IMR-90 (cell line): ENCODE measurements around the gene DGKE. TPM values are rescaled to one million over a fixed set of nuclear protein-coding genes. Genes with fewer than 3 reads are reported as not detected.

Experiments
- ATAC-seq: fragments of 200-7000 bp; cut with Tn5 transposase; 2 replicates; pipeline ENCODE4 v1.9.1; 2020; ENCODE audit warnings: low read depth, mild to moderate bottlenecking, moderate library complexity
- BruUV-seq: library from RNA; stranded (reverse); fragments of 400-500 nt; replicated peaks from 2 replicates; lab custom pipeline; 2021; lab: Mats Ljungman, UMichigan
- CTCF ChIA-PET: fragments of 300-600 bp; formaldehyde crosslinking; extraction: SDS; loops from one replicate; lab custom pipeline; 2021; ENCODE audit warnings: antibody characterized with exemption; lab: Yijun Ruan, JAX
- POLR2A ChIA-PET: fragments of 300-600 bp; sonication (Branson Sonifier 250); formaldehyde crosslinking; loops from one replicate; lab custom pipeline; 2022; ENCODE audit warnings: antibody characterized with exemption; ENCODE audit not compliant: unreplicated experiment; lab: Charles Lee
- DNase-seq: peaks from one replicate; pipeline ENCODE4 v3.0.0; 2013
- H2AFZ ChIP-seq: replicated peaks from 2 replicates; pipeline ENCODE3; 2013; ENCODE audit warnings: low read length, mild to moderate bottlenecking; ENCODE audit not compliant: poor library complexity
- H2AK5ac ChIP-seq: 2 replicates; pipeline ENCODE4 v1.6.1; 2013; ENCODE audit warnings: low read depth, low read length, inconsistent platforms
- H2AK9ac ChIP-seq: replicated peaks from 2 replicates; pipeline ENCODE3; 2013; ENCODE audit warnings: mild to moderate bottlenecking, low read depth, low read length, moderate library complexity; ENCODE audit not compliant: poor library complexity
- H2BK120ac ChIP-seq: 2 replicates; pipeline ENCODE4 v1.6.1; 2013; ENCODE audit warnings: low read depth, low read length, inconsistent platforms
- H2BK15ac ChIP-seq: 3 replicates; pipeline ENCODE4 v1.6.1; 2013; ENCODE audit warnings: low read depth, low read length, inconsistent platforms
- H2BK20ac ChIP-seq: 2 replicates; pipeline ENCODE4 v1.6.1; 2013; ENCODE audit warnings: low read depth, mild to moderate bottlenecking, inconsistent platforms, low read length, moderate library complexity
- H2BK5ac ChIP-seq: 2 replicates; pipeline ENCODE4 v1.6.1; 2013; ENCODE audit warnings: mild to moderate bottlenecking, low read depth, low read length, inconsistent platforms; ENCODE audit not compliant: poor library complexity, severe bottlenecking
- H3K14ac ChIP-seq: replicated peaks from 2 replicates; pipeline ENCODE4 v1.6.1; 2013; ENCODE audit warnings: low read depth, low read length, inconsistent platforms
- H3K18ac ChIP-seq: 2 replicates; pipeline ENCODE4 v1.6.1; 2013; ENCODE audit warnings: low read depth, low read length, control low read depth
- H3K23ac ChIP-seq: 2 replicates; pipeline ENCODE4 v1.6.1; 2013; ENCODE audit warnings: low read depth, low read length, inconsistent platforms
- H3K27ac ChIP-seq: 2 replicates; pipeline ENCODE4 v1.5.1; 2013; ENCODE audit warnings: mild to moderate bottlenecking, control low read depth, low read length; ENCODE audit not compliant: insufficient read depth
- H3K27me3 ChIP-seq: 2 replicates; pipeline ENCODE4 v1.6.1; 2013; ENCODE audit warnings: low read length; ENCODE audit not compliant: control insufficient read depth, insufficient read depth
- H3K36me3 ChIP-seq: 2 replicates; pipeline ENCODE4 v1.6.1; 2013; ENCODE audit warnings: low read length, mixed read lengths; ENCODE audit not compliant: control insufficient read depth, insufficient read depth
- H3K4ac ChIP-seq: 2 replicates; pipeline ENCODE4 v1.6.1; 2013; ENCODE audit warnings: low read depth, low read length, inconsistent platforms
- H3K4me1 ChIP-seq: 2 replicates; pipeline ENCODE4 v1.6.1; 2013; ENCODE audit warnings: low read length, mixed read lengths; ENCODE audit not compliant: control insufficient read depth, insufficient read depth
- H3K4me2 ChIP-seq: 2 replicates; pipeline ENCODE4 v1.6.1; 2013; ENCODE audit warnings: low read depth, mild to moderate bottlenecking, control low read depth, low read length, moderate library complexity
- H3K4me3 ChIP-seq: 2 replicates; pipeline ENCODE4 v1.5.1; 2013; ENCODE audit warnings: low read depth, mild to moderate bottlenecking, control low read depth, low read length, moderate library complexity; ENCODE audit not compliant: insufficient read depth
- H3K56ac ChIP-seq: 2 replicates; pipeline ENCODE4 v1.6.1; 2013; ENCODE audit warnings: low read length, inconsistent platforms; ENCODE audit not compliant: insufficient read depth; ENCODE audit errors: extremely low read depth
- H3K79me1 ChIP-seq, 2 experiments: 2 replicates each; pipeline ENCODE4 v1.6.1; 2013; ENCODE audit warnings: low read length in 2 of 2, inconsistent platforms in 1 of 2, low read depth in 1 of 2
- H3K9ac ChIP-seq: 2 replicates; pipeline ENCODE4 v1.6.1; 2013; ENCODE audit warnings: low read depth, low read length, control low read depth
- H3K9me1 ChIP-seq: 2 replicates; pipeline ENCODE4 v1.6.1; 2013; ENCODE audit warnings: low read length, inconsistent platforms; ENCODE audit not compliant: insufficient read depth
- H3K9me3 ChIP-seq: 2 replicates; pipeline ENCODE4 v1.6.1; 2013; ENCODE audit warnings: low read length; ENCODE audit not compliant: control insufficient read depth, insufficient read depth
- H4K20me1 ChIP-seq: 2 replicates; pipeline ENCODE4 v1.6.1; 2013; ENCODE audit warnings: low read length, inconsistent platforms; ENCODE audit not compliant: insufficient read depth
- H4K5ac ChIP-seq: 2 replicates; pipeline ENCODE4 v1.6.1; 2013; ENCODE audit warnings: mild to moderate bottlenecking, low read depth, low read length, control low read depth
- H4K8ac ChIP-seq, 2 experiments: 2 replicates each; pipeline ENCODE4 v1.6.1; 2013; ENCODE audit warnings: low read depth in 2 of 2, low read length in 2 of 2, control low read depth in 1 of 2, inconsistent platforms in 1 of 2
- H4K91ac ChIP-seq: 2 replicates; pipeline ENCODE4 v1.6.1; 2013; ENCODE audit warnings: low read depth, low read length, inconsistent platforms; ENCODE audit not compliant: insufficient read depth
- BHLHE40 ChIP-seq: fragments of 150-350 bp; IDR thresholded peaks from 2 replicates; pipeline ENCODE4 v1.6.1; 2016; ENCODE audit warnings: mild to moderate bottlenecking, low read depth, low read length
- CEBPB ChIP-seq: IDR thresholded peaks from 2 replicates; pipeline ENCODE4 v1.6.1; 2012; ENCODE audit warnings: low read depth, low read length, improper control_type of control experiment
- CHD1 ChIP-seq: IDR thresholded peaks from 2 replicates; pipeline ENCODE4 v1.6.1; 2012; ENCODE audit warnings: low read depth, low read length, improper control_type of control experiment
- FOS ChIP-seq: fragments of 150-350 bp; IDR thresholded peaks from 2 replicates; pipeline ENCODE4 v1.6.1; 2016; ENCODE audit warnings: low read depth, low read length
- MAFK ChIP-seq: IDR thresholded peaks from 2 replicates; pipeline ENCODE4 v1.6.1; 2012; ENCODE audit warnings: low read depth, low read length, improper control_type of control experiment
- MAZ ChIP-seq: IDR thresholded peaks from 2 replicates; pipeline ENCODE4 v1.6.1; 2012; ENCODE audit warnings: low read depth, mild to moderate bottlenecking, low read length, improper control_type of control experiment, moderate library complexity, borderline replicate concordance
- MXI1 ChIP-seq: IDR thresholded peaks from 2 replicates; pipeline ENCODE4 v1.6.1; 2012; ENCODE audit warnings: low read depth, mild to moderate bottlenecking, low read length, moderate library complexity, borderline replicate concordance
- NFE2L2 ChIP-seq: fragments of 150-350 bp; IDR thresholded peaks from 2 replicates; pipeline ENCODE4 v1.6.1; 2016; ENCODE audit warnings: low read depth, mild to moderate bottlenecking, low read length
- POLR2A ChIP-seq: IDR thresholded peaks from 2 replicates; pipeline ENCODE4 v1.6.1; 2012; ENCODE audit warnings: mild to moderate bottlenecking, low read depth, low read length
- RAD21 ChIP-seq: IDR thresholded peaks from 2 replicates; pipeline ENCODE4 v1.6.1; 2012; ENCODE audit warnings: low read length, improper control_type of control experiment
- RCOR1 ChIP-seq: IDR thresholded peaks from 2 replicates; pipeline ENCODE4 v1.6.1; 2012; ENCODE audit warnings: mild to moderate bottlenecking, low read length, improper control_type of control experiment; ENCODE audit not compliant: insufficient replicate concordance
- RFX5 ChIP-seq: IDR thresholded peaks from 2 replicates; pipeline ENCODE4 v1.8.0; 2012; ENCODE audit warnings: low read depth, mild to moderate bottlenecking, low read length, moderate library complexity
- SMC3 ChIP-seq: fragments of 150-350 bp; IDR thresholded peaks from 2 replicates; pipeline ENCODE4 v1.6.1; 2016; ENCODE audit warnings: low read depth, mild to moderate bottlenecking, antibody characterized with exemption, low read length, moderate library complexity
- WGBS, 2 experiments: methylation state at CpG; one replicate each; pipeline versions ENCODE4 v1.1.5 to v1.1.7; 2013; ENCODE audit warnings: missing lambda C conversion rate in 2 of 2; ENCODE audit not compliant: insufficient read length in 1 of 2; ENCODE audit errors: extremely low coverage in 2 of 2; 5-methylcytosine and 5-hydroxymethylcytosine counted together
- dilution Hi-C: fragments of 300-500 bp; cut with HindIII; formaldehyde crosslinking; loops from one replicate; pipeline ENCODE4 v1.14.3; 2018; ENCODE audit warnings: low sequenced_read_pairs; ENCODE audit not compliant: unreplicated experiment
- in situ Hi-C: fragments of 300-500 bp; cut with MboI; formaldehyde crosslinking; loops from 3 replicates; pipeline ENCODE4 v1.14.3; 2019; ENCODE audit warnings: low sequenced_read_pairs, inconsistent platforms, mixed read lengths
- intact Hi-C: fragments of 100-400 bp; cut with micrococcal nuclease; formaldehyde crosslinking; loops from 2 replicates; pipeline ENCODE4 v1.10.0; 2022
- polyA plus RNA-seq, 3 experiments: library from polyadenylated mRNA; depleted of rRNA; stranded (reverse); fragments of >200 nt; gene quantifications; 2 replicates each; pipeline ENCODE4 v1.2.3, GENCODE V29; 2012; ENCODE audit warnings: low replicate concordance in 1 of 3
- total RNA-seq: library from RNA; depleted of rRNA; stranded (reverse); fragments of >200 nt; gene quantifications from 2 replicates; pipeline ENCODE4 v1.2.3, GENCODE V29; 2012
- TF ChIP-seq, protein P1 (sequence below): fragments of 150-350 bp; IDR thresholded peaks from 2 replicates; pipeline ENCODE4 v1.6.1; 2017; ENCODE audit warnings: mild to moderate bottlenecking, antibody characterized with exemption, low read length, low read depth
- TF ChIP-seq, protein P2 (sequence below): fragments of 150-350 bp; IDR thresholded peaks from 2 replicates; pipeline ENCODE4 v1.6.1; 2016; ENCODE audit warnings: low read depth, mild to moderate bottlenecking, low read length, moderate library complexity, borderline replicate concordance
- TF ChIP-seq, protein P3 (sequence below): conservative IDR thresholded peaks from 2 replicates; pipeline ENCODE4 v1.5.1; 2012; ENCODE audit warnings: mild to moderate bottlenecking, low read depth, low read length, improper control_type of control experiment

The DGKE gene
- total and polyA plus RNA-seq, 2 of the 4 experiments (the other 2 are of a cell fraction) = 3.9 to 5.0 TPM

DNA sequence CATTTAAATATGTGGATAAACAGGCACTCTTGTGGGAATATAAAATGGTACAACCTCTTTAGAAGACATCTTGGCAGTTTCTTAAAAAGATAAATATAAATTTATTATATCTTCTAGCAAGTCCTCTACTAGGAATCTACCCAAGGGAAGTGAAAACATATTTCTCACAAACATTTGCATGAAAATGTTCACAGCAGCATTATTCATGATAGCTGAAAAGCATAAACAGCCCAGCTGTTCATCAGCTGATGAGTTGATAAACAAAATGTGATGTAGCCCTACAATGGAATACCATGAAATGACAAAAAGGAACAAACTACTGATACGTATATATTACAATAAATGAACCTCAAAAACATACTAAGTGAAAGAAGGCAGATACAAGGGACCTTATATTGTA lies 12.0 kb downstream of the DGKE start:
- ATAC-seq = no peak
- Histone ChIP-seq H3K4me1 (no peaks in the 10 kb centered on the region), H3K4me3 (no peak overlapping the region), H2AFZ (no peak overlapping the region), H3K23ac (no peak overlapping the region), H3K18ac (no peak overlapping the region), H3K9me3 (no peaks in the 10 kb centered on the region), H3K56ac (no peak overlapping the region), H3K27ac (no peak overlapping the region), H3K4me2 (no peak overlapping the region), H3K9me1 (no peaks in the 10 kb centered on the region), H3K79me1 (no peaks in the 10 kb centered on the region; a peak in 1 of 4 replicates), H3K36me3 (peaks cover 9% of the 10 kb centered on the region), H3K4ac (no peak overlapping the region), H2BK15ac (no peak overlapping the region), H4K5ac (no peak overlapping the region), H2AK9ac (no peak overlapping the region), H4K91ac (no peak overlapping the region), H3K27me3 (no peaks in the 10 kb centered on the region), H2BK5ac (no peak overlapping the region), H4K20me1 (no peaks in the 10 kb centered on the region), H2BK120ac (no peak overlapping the region), H3K14ac (no peak overlapping the region), H3K9ac (no peak overlapping the region), H4K8ac (no peak overlapping the region), H2AK5ac (no peak overlapping the region), H2BK20ac (no peak overlapping the region)
- no peak for DNase-seq
- no peak for TF ChIP-seq NFE2L2
- TF ChIP-seq RFX5 = no peak
- TF ChIP-seq MAZ = no peak
- TF ChIP-seq SMC3 = no peak
- TF ChIP-seq, protein P1, sequence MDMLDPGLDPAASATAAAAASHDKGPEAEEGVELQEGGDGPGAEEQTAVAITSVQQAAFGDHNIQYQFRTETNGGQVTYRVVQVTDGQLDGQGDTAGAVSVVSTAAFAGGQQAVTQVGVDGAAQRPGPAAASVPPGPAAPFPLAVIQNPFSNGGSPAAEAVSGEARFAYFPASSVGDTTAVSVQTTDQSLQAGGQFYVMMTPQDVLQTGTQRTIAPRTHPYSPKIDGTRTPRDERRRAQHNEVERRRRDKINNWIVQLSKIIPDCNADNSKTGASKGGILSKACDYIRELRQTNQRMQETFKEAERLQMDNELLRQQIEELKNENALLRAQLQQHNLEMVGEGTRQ = no peak
- TF ChIP-seq, protein P2, sequence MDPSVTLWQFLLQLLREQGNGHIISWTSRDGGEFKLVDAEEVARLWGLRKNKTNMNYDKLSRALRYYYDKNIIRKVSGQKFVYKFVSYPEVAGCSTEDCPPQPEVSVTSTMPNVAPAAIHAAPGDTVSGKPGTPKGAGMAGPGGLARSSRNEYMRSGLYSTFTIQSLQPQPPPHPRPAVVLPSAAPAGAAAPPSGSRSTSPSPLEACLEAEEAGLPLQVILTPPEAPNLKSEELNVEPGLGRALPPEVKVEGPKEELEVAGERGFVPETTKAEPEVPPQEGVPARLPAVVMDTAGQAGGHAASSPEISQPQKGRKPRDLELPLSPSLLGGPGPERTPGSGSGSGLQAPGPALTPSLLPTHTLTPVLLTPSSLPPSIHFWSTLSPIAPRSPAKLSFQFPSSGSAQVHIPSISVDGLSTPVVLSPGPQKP = no peak
- TF ChIP-seq CHD1 = no peak
- no peak for TF ChIP-seq MXI1
- TF ChIP-seq BHLHE40 = no peak
- TF ChIP-seq, protein P3, sequence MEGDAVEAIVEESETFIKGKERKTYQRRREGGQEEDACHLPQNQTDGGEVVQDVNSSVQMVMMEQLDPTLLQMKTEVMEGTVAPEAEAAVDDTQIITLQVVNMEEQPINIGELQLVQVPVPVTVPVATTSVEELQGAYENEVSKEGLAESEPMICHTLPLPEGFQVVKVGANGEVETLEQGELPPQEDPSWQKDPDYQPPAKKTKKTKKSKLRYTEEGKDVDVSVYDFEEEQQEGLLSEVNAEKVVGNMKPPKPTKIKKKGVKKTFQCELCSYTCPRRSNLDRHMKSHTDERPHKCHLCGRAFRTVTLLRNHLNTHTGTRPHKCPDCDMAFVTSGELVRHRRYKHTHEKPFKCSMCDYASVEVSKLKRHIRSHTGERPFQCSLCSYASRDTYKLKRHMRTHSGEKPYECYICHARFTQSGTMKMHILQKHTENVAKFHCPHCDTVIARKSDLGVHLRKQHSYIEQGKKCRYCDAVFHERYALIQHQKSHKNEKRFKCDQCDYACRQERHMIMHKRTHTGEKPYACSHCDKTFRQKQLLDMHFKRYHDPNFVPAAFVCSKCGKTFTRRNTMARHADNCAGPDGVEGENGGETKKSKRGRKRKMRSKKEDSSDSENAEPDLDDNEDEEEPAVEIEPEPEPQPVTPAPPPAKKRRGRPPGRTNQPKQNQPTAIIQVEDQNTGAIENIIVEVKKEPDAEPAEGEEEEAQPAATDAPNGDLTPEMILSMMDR = no peak
- no peak for TF ChIP-seq RAD21
- TF ChIP-seq FOS = no peak
- TF ChIP-seq POLR2A = no peak
- no peak for TF ChIP-seq MAFK
- no peak for TF ChIP-seq CEBPB
- no peak for TF ChIP-seq RCOR1
- in situ Hi-C loops (no loop called here), intact Hi-C loops (no loop called here), dilution Hi-C loops (no loop called here)
- no CpG with 5 or more reads among the region's 1 CpG for WGBS, 2 experiments
- BruUV-seq = no TSS peak
- CTCF ChIA-PET = no interaction called here
- POLR2A ChIA-PET = no interaction called here
